ENCODE data around the gene PRAF2.
A peak's percentile ranks its signal among the peaks of the same experiment; 100 is the strongest.

The PRAF2 gene

DNA sequence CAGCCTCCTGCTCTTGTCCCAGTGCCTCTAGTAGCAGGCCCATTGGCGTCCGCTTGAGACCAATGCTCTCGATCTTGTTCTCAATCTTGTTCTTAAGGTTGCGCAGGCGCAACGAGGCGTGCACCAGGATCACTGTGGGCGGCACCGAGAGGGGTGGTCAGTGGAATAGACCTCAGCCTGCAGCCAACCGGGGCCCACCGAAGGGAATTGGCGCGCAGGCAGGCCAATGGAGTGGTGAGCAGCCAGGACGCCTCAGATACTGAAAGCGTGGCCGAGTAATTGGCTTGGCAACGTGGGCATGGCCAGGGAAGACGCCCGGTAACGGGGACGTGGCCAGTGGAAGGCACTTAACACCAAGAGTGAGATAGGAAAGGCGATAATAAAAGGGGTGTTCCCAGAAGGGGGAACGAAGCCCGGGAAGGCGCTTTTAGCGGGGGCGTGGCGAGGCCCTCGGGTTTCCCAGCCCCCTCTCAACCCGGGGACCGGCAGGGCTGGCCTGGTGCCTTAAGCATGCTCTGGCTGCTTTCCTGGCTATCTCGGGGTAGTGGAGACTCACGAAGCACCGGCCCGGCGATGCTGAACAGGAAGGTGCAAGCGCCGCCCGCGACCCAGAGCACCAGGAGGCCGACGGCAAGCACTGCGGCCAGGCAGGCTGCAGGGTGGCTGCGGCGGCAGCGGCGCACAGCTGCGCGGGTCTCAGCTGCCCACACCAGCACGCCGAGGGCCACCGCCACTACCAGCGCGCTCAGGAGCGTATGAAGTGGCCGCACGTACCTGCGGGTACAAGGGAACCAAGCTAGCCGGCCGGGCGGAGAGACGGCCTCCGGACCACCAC, 1.7 kb downstream of the PRAF2 start:
- DNase-seq: peak in 9 of 14 donors; percentile 0 to 65 (median 27)

DNA sequence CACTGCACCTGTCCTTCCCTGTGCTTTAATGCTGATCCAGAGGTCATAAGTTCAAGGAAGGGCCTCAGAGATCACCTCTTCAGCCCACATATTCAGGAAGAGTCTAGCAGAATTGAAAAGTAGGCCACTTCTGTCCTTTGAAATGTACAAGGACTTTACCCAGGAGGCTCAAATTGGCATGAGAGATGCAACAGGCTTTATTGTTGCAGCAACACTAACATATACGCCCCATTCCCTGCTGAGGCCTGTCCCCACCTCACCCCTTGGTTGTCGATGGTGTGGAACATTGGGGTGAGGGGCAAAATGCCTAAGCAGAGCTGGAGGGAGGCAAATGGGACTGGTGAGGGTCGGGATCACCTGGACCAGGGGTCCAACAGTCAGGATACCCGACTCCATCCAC, 2.8 kb downstream of the PRAF2 start:
- DNase-seq: no peak

GRCh38 chrX:49069038-49069437, 4.8 kb downstream of the PRAF2 start:
- no peak for DNase-seq

- DNase-seq: no peak
Observed at GRCh38 chrX:49067285-49068120, 6.3 kb downstream of the PRAF2 start.

- no peak for DNase-seq
Observed at GRCh38 chrX:49066690-49067089, 7.1 kb downstream of the PRAF2 start.

GRCh38 chrX:49066278-49066677, 7.5 kb downstream of the PRAF2 start:
- no peak for DNase-seq

DNA sequence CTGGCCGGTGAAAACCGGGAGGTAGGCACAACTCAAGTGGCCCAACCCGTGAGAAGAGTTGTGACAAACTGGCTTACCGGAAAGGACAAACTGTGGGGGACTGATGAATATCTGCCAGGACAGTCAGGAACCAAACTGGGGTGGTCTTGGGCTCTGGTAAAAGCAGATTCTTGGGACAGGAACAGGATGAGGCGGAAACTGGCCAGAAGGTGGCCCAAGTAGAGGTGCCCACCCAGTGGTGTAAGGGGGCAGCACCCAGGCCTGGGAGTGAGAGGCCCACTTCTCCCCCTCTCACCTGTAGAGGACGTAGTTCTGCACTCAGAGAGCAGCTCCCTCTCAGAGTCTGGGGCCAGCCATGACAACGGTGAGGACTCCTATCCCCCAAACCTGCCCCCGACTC, 9.1 kb downstream of the PRAF2 start:
- DNase-seq: no peak

DNA sequence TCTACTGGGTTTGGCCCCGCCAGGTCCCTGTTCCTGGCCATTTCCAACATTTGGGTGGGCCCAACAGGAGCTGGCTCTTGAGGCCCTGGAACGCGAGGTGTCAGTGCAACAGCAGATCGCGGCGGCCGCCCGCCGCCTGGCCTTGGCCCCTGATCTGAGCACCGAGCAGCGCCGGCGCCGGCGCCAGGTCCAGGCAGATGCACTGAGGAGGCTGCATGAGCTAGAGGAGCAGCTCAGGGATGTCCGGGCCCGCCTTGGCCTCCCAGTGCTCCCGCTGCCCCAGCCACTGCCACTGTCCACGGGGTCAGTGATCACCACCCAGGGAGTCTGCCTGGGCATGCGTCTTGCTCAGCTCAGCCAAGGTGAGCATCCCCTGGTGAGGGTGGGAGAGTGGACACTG, 9.5 kb downstream of the PRAF2 start:
- no peak for DNase-seq

GRCh38 chrX:49063715-49064114, 10.1 kb downstream of the PRAF2 start:
- no peak for DNase-seq

GRCh38 chrX:49061916-49062315, 11.9 kb downstream of the PRAF2 start:
- DNase-seq: no peak

DNA sequence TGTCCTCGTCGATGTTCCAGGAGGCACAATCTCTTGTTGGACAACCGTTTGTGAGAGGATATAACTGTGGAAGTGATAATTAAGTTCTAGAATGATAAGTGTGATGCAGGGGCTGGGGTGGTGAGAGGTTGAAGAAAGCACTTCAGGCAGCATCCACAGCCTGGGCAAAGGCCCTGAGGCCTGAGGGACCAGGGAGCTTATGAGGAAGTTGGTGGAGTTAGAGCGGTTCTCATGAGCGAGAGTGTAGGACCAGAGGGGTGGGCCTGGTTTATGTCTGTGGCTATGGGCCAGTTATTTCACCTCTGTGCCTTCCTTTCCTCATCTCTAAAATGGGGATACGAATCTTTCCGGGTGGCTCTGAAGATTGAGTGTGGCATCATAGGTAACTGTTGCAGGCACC, 12.3 kb downstream of the PRAF2 start:
- DNase-seq: no peak

- DNase-seq: no peak
Observed at GRCh38 chrX:49060914-49061313, 12.9 kb downstream of the PRAF2 start.

DNA sequence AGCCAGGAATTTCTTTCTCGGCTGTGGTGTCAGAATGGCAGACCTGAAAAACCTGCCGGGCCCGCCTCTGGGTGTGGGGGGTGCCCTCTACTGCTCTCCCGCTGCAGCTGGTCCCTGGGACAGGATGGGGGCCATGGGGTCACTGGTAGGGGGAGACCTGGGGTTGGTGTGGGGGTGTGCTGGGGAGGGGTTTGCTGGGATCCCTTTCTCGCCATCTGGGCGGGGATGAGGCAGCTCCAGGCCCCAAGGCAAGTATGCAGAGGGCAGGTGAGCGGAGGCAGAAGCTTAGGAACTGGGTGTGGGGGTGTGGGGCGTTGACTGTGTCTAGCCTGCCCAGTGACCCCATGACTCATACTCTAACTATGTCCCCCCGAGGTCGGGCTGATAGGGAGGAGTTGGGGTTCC, 14.1 kb downstream of the PRAF2 start:
- DNase-seq: peak in 1 of 14 donors; percentile 1

GRCh38 chrX:49059201-49059600, 14.6 kb downstream of the PRAF2 start:
- peak in 1 of 14 donors; percentile 17 for DNase-seq

DNA sequence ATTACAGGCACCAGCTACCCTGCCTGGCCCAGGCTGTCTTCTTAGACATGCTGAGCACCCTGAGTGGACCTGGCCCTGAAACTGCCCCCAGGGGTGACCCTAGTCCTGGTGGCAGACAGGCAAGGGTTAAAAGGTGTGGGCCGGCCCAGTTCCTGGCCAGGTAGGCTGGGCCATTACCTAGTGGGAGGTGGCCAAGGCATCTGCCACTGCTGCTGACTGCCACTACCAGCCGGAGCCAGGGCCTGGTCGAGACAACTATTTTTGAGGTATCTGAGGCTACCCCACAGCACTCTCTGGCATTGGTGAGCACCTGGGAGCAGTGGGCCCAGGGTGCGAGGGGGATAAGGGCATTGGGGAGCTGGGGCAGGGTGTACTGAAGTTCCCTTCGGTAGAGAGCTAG, 15.0 kb downstream of the PRAF2 start, which contains the start of gene CCDC120:
Gene CCDC120, plus strand, starts transcription at position 206 of the 400 bp plus-strand sequence. CDS start 3,043 bp downstream, outside the sequence.
- peak in 1 of 14 donors; percentile 39 for DNase-seq

- DNase-seq: no peak
Observed at GRCh38 chrX:49054073-49054762, 19.6 kb downstream of the PRAF2 start.

GRCh38 chrX:49053223-49054072, 20.4 kb downstream of the PRAF2 start:
- peak in 5 of 14 donors; percentile 2 to 22 (median 9) for DNase-seq

DNA sequence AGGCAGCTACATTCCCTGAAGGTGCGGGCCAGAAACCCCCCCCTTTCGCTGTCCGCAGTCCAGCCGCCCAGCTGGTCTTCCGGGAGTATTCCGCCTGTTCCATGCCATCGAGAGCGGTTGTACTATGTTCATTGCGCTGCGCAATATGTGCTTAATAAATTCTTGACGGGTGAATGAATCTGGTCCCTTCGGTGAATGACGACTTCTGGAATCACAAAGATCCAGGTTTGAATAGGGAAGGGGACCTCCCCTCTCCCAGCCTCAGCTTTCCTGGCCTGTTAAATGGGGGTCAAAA, 29.9 kb downstream of the PRAF2 start:
- DNase-seq: no peak

DNA sequence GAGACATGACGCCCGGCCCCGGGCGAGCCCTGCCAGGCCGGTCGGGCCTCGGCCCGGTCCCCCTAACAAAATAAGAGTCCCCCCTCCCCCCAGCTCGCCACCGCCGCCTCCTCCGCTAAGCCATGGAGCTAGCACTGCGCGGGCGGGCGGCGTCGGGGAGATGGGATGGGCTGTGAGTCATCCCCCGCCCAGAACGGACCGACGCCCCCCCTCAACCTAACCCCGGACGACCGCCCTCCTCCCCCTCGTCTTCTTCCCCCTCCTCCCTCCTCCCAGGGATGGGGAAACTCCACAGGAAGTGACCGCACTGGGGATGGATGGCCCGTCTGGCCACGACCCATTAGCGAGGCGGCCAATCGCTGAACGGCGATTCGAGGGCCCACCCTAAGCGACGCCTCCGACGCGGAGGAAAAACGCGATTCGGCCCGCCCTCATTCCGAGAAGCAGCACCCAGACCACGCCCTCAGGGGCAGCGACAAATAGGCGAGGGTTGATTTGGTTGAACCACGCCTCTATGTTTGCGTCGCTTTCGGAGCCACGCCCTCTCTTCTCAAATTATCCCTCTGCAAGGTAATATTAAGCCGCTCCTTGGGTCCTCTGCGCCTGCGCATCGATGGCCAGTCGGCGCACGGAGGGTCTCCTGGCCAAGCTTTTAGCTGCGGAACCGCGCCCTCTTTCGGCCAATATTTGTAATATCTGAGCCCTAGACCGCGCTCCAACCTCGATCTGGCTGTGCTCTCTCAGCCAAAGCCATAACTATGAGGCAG, 30.4 kb downstream of the PRAF2 start, which contains the start of gene TFE3:
Gene TFE3, minus strand, starts transcription at position 138 of the 767 bp plus-strand sequence. Its CDS starts 131 bp downstream, at position 7.
- DNase-seq: peak; percentile 48 to 97 (median 88)

DNA sequence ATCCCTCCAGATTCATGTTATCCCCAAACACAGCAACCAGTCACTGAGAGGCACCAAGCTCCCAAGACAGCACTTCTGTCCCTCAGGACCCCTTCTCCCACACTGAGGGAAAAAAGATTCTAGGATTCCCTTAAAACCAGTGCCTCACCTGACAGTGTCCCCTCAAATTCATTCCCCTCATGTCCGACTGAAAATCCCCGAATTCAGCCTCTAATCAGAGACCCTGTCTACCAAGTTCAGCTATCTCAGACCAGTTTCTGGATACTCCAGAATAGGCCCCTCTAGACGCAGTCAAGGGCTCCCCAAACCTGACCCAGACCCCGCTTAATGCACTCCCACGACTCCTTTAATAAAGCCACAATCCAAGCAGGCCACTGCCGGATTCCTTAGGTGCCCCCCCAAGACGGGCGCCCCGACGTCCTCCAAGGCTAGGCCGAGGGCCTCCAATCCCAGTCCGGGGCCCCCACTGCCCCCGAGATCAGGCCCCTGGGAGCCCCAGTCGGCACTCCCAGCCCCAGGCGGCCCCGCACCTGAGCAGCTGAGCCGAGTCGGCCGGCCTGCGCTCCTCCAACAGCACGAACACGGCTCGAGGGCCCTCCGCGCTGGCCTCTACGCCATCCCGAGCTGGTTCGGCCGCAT, 31.1 kb downstream of the PRAF2 start:
- DNase-seq: peak in 5 of 14 donors; percentile 8 to 48 (median 30)
